ENCODE data around the gene AXIN1.
"Not testable (repeated sequence)": the region's sequence is repeated elsewhere in the genome, so short reads cannot be mapped to it uniquely, and the experiment has no call there.

Gene AXIN1

GRCh38 chr16:369275-369865 is 16.8 kb upstream of the AXIN1 start:
- DNase-seq (ENCODE audit: low read depth), result no peak

GRCh38 chr16:368388-369158 is 16.1 kb upstream of the AXIN1 start:
- no peak for DNase-seq (ENCODE audit: low read depth)

GRCh38 chr16:367333-367903 is 14.9 kb upstream of the AXIN1 start:
- DNase-seq (ENCODE audit: low read depth), result no peak

GRCh38 chr16:366476-366875 is 14.0 kb upstream of the AXIN1 start:
- no peak for DNase-seq (ENCODE audit: low read depth)

- DNase-seq (ENCODE audit: low read depth), result no peak
Measured at GRCh38 chr16:364595-365491, 12.3 kb upstream of the AXIN1 start.

DNA sequence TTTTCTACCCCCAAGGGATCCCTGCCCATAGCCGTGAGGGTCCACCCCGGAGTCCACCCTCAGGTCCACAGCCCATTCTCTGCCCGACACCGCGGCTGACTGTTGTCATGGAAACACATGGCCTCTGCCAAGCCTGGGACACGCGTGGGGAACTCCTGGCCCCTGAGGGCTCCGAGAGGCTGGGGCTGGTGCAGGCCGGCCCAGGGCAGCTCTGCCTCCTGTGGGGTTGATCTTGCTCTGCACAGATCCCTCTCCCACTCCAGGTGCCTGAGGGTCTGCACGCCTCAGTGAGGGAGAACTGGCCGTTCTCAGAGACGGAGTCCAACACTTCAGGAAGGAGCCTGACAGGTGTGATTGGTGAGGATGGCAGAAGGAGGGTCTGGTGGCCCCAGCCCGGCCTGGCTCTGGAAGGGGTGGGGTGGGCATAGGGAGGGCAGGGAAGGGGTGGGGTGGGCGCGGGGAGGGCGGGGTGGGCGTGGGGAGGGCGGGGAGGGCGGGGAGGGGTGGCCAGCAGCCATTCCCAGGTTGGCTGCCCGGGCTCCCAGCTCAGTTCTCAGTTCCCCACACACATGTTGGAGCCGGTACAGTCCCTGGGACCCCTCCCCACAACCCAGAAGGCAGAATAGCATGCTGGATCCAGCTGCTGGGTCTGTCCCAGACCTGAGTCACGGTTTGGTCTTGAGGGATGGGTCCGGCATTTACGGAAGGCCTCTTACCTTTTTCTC is 11.4 kb upstream of the AXIN1 start:
- no peak for DNase-seq (ENCODE audit: low read depth)

DNA sequence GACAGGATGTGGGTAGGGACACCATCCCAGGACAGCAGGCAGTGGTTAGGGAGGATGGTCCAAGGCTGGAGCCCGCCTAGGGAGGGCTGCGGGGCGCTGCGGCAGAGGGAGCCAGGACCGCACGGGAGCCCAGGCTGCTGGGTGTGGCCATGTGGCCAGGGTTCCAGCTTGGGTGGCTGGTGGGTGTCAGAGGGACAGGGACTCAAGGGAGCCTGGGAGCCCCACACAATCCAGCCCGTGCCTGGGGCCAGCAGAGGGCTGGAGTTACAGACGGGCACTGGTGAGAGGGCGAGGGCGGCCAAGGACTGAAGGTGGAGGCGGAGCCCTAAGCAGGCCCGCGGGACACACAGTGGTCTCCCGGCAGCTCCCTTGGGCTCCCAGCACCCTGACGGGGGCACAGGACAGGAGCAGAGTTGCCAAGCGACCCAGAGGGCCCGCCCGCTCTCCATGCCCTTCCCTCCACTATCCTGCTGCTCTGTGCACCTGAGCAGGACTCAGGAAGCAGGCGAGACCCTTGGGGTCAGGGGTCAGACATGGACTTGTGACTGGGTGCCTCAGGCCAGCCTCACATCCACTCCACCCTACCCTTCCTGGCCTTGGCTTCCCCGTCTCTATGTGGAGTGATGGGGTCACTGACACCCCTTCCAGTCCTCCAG is 10.7 kb upstream of the AXIN1 start:
- DNase-seq (ENCODE audit: low read depth), result no peak

DNA sequence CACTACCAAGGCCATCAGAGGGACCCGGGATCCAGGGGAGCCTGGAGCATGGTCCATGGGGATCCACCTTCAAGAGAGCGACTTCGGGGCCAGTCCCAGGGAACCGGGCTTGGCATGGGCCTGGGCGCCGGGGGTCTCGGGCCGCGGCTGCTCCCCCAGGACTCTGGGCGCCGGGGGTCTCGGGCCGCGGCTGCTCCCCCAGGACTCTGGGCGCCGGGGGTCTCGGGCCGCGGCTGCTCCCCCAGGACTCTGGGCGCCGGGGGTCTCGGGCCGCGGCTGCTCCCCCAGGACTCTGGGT is 10.1 kb upstream of the AXIN1 start:
- DNase-seq (ENCODE audit: low read depth), result not testable (repeated sequence)

DNA sequence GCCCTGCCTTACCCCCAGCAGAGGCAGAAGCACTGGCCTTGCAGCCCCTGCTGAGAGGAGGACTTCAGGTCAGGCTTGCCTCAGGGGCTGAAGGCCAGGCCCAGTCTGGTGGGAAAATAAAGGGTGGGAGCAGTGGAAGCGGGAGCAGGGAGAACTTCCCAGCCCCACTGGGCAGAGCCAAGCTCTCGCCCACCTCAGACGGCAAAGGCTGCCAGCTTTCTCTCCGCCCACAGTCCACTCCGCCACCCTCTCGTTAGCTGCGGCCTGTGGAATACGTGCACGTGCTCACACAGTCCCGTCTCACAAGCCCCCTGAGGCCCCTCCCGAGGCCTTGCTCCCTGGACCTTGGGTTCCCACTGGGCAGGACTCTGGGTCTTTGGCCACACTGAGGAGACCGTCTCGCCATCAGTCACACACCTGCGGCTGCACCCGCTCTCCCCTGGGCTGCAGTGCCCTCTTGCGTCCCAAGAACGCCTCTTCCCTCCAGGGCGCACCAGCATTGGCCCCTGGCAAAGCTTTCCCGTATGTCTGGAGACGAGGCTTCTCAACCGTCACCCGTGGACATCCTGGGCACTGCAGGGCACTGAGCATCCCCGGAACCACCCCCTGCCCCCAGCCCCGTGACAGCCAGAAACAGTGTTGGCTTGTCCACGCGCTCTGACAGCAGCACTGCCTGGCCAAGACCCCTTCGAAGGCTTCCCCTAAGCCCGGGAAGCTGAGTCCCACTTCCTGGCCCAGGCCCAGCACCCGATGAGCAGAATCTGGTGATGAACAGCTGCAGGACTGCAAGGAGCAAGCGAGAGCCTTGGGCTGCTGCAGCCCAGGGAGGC is 9.6 kb upstream of the AXIN1 start:
- DNase-seq (ENCODE audit: low read depth), result peak; percentile 49

- DNase-seq (ENCODE audit: low read depth), result no peak
Measured at GRCh38 chr16:361341-361871, 8.9 kb upstream of the AXIN1 start.

GRCh38 chr16:360698-361336 is 8.3 kb upstream of the AXIN1 start:
- no peak for DNase-seq (ENCODE audit: low read depth)

DNA sequence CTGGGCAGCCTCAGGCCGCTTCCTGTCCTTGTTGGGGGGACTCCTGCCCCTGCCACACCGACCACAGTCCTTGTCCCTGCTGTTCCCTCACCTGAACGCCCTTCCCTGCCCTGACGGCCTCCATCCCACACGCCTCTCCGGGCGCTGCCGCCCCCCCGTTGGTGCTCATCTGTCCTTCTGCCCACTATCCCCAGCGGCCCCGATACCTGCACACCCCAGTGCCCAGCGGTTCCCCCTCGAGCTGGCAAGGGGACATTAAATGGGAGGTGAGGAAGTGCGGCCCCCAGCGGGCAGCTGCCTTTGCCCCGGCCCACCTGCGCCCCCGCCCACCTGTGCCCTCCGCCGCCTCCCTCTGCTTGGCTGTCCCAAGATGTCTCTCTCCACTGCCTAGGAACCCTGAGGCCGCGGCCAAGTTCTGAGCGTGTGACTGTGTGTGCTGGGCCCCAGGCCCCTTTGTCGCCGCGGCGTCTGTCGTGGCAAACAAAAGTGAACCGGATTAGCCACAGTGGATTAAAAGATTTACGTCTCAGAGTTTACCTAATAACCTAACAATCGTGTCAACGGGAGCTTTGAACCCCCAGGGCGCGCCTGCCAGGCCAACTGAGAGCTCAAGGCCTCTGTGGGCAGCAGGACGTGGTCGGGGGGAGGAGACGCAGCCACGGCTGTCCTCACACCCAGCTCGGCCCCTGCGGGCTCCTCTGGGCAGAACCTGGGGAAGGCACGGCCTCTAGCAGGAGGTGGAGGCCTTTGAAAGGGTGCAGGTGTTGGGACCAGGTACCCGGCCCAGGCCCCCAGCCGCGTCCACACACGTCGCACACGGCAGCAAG is 7.6 kb upstream of the AXIN1 start:
- DNase-seq (ENCODE audit: low read depth), result no peak

DNA sequence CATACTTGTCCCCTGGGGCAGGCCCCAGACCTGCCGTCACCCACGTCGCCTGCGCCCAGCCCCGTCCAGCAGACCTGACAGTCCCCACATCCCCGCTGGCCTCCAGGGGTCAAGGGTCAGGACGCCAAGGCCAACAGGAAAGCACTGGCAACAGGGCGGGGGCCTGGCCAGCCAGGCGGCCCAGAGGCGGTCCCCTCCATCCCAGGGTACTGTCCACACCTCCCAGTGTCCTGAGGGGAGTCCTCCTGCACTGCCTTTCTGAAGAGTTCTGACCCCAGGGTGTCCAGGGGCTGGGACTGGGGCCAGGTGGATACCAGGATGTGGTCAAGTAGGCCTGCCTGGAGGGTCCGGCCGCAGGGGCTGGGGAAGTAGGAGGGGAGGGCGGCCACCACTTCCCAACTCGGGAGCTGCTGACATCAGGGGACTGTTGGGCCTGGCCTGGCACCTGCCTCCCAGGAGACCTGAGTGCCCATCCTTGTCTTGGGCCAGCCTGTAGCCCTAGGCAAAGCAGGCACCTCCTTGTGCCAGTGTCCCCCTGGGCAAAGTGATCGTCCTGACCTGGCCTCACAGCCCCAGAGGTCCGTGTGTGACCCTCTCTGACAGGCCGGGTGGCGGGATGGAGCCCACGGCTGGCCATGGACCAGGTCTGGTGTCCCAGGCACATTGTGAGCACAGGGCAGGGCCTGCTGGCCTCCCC is 6.7 kb upstream of the AXIN1 start:
- no peak for DNase-seq (ENCODE audit: low read depth)

- DNase-seq (ENCODE audit: low read depth), result no peak
Measured at GRCh38 chr16:356741-357140, 4.2 kb upstream of the AXIN1 start.

GRCh38 chr16:354971-355461 is 2.5 kb upstream of the AXIN1 start:
- DNase-seq (ENCODE audit: low read depth), result no peak

- no peak for DNase-seq (ENCODE audit: low read depth)
Measured at GRCh38 chr16:354291-354881, 1.9 kb upstream of the AXIN1 start.

DNA sequence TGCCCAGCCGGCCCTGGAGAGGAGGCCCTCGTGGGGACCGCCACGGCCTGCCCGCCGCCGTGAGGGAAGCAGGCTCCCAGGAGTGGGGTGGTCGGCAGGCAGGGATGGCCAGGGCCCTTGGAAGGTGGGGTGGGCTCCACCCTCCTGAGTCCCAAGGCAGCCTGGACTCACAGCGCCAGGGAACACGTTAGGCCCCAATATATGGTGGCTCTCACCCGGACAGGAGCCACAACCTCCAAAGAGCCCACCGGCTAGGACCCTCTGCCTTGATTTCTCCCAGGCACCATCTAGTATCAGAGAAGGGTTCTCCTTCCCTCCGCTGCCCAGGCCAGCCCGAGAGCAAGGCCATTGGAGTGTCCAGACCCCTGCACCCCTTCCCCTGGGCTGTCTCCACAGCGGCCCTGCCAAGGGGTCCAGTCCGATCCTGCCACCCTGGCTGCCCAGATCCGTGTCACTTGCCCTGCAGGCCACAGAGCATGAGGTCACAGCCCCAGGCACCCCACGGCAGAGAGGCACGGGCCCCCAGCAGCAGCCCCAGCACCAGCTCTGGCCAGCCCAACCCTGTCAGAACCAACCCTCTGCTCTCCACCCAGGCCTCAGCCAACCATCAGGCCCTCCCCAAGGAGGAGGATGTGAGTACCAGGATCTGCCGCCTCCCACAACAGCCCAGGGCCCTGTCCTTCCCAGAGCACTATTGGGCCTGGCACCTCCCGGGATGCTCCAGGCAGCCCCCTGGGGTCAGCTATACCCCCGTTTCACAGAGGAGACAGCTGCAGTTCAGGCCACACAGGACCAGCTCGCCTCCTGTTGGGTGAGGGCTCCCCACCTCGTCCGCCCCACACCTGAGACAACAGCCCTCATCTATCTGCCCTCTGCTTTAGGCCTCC is 1.1 kb upstream of the AXIN1 start:
- DNase-seq (ENCODE audit: low read depth), result no peak

Measured in T-helper 22 cell (primary cell).